ENCODE data around the gene PNKD. TPM values are rescaled to one million over a fixed set of nuclear protein-coding genes. Genes with fewer than 3 reads are reported as not detected.

PNKD gene
- total and polyA plus RNA-seq, 2 of the 8 experiments (the other 6 are each of a cell fraction or from before 2014, with no cell fraction given) = 43.9 to 65.4 TPM

- TF ChIP-seq CHD7 (IDR thresholded peaks at IDR 0.05; ENCODE audit: insufficient replicate concordance, low read length) (no peak), GTF2F1 (IDR thresholded peaks at IDR 0.05; ENCODE audit: borderline replicate concordance, low read depth, low read length) (no peak), SIRT6 (IDR thresholded peaks at IDR 0.05; ENCODE audit: low read length) (no peak), SIN3A (conservative IDR thresholded peaks at IDR 0.05 in 1 of 2, IDR thresholded peaks at IDR 0.05 in 1 of 2; ENCODE audit: low read depth in 1 of 2, low read length in 2 of 2) (no peak), SAP30 (IDR thresholded peaks at IDR 0.05; ENCODE audit: insufficient read depth, insufficient replicate concordance, low read length) (no peak), TEAD4 (IDR thresholded peaks at IDR 0.05; ENCODE audit: low read depth, low read length) (no peak), SIX5 (IDR thresholded peaks at IDR 0.05; ENCODE audit: low read depth, low read length) (no peak), HDAC2 (IDR thresholded peaks at IDR 0.05; ENCODE audit: borderline replicate concordance in 1 of 2, low read depth in 2 of 2, low read length in 2 of 2) (no peak), KDM5A (IDR thresholded peaks at IDR 0.05; ENCODE audit: low read length) (no peak), JUN (IDR thresholded peaks at IDR 0.05; ENCODE audit: low read depth, low read length) (no peak), RFX5 (IDR thresholded peaks at IDR 0.05; ENCODE audit: borderline replicate concordance, low read depth, low read length) (no peak), ASH2L (IDR thresholded peaks at IDR 0.05; ENCODE audit: low read length) (no peak)
Observed at GRCh38 chr2:218369330-218369729, 99.0 kb downstream of the PNKD start (continued).
